Measurements from ENCODE around the gene PANK1.
"Not testable (repeated sequence)": the region's sequence is repeated elsewhere in the genome, so short reads cannot be mapped to it uniquely, and the experiment has no call there.

The PANK1 gene

DNA sequence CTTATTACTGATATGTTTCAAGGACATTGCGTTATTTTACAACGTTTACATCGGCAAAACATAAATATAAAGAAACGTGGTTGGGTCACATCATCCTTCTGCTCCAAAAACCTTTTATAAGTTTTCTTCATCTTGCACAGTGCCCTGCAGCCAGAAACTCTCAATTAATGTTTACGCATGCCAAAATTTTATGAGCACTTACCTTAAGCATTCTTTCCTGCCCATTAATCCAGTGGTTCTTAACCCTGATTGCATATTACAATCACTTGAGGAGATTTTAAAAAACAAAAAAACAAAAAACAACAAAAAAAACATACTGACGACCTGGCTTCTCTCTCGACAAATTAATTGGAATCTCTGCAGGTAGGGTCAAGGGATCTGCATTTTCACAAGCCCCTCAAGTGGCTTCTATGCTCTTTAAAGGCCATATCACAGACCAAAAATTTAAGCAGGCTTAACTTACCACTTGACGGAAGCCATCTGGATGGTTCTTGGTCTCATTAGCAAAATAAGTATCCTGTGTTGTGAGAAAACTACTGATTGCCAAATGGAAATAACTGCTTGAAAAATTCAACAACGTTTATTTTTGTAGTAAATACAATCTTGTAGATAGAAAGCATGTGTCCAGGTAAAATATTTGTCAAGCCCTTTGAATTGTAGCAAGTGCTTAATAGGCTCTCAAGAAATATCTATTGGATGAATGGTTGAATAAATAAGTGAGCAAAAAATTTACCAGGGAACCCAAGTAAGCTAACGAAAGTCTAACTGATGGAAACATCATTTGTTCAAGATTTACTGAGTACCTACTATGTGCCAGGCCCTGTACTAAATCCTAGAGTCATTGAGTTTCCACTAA is 78.7 kb downstream of the PANK1 start:
- DNase-seq = no peak

DNA sequence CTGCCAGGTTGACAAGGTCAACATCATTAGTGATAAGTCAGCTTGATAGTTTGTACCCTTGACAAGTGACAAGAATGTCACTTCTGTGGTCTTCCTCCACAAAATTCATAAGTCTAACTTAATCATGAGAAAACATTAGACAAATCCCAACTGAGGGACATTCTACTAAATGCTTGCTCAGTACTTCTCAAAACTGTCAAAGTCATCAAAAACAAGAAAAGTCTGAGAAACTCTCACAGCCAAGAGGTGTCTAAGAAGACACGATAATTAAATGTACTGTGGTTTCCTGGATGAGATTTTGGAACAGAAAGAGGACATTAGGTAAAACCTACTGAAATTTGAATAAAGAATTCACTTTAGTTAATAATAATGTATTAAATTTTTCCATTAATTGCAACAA is 79.9 kb downstream of the PANK1 start:
- no peak for DNase-seq

DNA sequence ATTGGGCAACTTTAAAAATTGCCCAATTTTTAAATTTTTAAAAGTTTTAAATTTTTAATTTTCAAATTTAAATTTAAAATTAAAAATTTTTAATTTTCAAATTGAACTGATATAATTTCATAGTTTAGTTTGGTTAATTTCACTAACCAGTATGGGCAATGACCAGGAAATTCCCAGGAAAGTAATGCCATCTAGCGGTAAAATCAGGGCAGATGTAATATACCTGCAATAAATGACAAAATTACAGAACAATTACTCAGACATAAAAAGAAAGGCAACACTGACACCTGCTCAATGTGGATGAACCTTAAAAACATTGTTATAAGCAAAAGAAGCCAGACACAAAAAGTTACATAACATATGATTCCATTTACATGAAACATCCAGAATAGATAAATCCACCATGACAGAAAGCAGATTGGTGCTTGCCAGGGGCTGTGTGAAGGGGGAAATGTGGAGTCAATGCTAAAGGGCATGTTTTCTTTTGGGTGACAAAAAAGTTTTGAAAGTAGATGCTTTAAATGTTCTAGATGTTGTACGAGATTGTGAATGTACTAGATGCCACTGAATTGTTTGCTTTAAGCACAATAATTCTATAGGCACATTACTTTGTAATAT is 81.1 kb downstream of the PANK1 start:
- peak; percentile 75 for DNase-seq

DNA sequence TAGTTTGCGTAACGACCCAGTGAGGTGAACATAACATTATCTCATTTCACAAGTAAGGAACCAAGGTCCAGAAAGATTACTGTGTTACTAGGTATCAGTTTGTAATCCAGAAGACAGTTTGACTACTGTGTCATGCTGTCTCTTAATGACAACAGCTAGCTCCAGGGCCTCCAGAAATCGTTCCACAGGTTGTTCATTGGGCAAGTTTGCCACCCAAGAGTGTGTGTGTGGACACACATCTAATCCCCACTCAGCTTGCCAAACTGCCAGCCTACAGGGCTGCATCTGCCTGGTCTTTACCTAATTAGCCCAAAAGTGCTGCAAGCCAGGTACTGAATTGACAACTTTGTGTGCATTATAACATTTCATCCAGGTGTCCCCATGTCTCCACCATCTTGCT is 81.7 kb downstream of the PANK1 start:
- DNase-seq = no peak

DNA sequence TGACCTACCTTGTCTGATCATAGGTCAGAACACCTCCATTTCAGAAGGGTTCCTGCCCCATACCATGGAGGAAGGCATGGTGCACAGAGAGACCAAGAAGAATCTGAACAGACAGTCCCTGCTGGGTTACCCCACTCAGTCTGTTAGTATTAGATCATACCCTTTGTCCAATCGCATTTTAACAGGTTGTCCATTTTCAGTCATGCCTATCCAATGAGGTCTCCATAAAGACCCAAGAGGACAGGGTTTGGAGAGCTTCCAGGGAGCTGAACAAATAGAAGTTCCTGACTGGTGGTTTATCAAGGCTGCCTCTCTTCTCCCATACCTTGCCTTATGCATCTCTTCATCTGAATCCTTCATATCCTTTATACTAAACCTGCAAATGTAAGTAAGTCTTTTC is 88.4 kb downstream of the PANK1 start:
- DNase-seq = no peak

DNA sequence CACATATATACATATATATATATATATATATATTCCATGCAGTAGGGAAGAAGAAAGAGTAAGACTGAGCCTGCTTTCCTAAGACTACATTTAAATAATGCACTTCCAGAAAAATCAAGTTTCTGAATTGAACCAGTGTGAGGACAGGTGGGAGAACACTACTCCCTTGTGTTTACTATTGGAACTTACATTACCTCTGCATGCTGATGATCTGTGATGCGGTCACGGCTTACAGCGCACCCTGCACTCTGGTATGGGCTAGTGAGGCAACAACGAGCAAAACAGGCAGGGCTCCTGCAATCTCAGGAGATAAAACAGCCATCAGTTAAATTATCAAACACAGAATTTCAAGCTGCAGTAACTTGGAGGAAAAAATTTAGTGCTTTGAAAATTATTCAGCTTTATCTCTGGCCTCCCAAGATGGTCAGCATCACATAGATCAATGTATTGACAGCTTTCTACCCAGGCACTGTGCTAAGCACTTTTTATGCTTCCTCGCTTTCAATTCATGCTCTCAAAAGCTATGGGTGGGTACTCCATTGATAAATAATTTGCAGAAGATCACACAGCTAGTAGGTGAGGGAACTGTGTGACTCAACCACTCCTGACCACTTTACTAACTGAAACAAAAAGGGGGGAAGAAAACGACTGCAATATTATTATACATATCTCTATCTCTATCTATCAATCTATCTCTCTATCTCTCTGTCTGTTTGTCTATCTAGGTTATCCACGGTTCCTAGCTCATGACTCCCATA is 89.2 kb downstream of the PANK1 start:
- DNase-seq = no peak

DNA sequence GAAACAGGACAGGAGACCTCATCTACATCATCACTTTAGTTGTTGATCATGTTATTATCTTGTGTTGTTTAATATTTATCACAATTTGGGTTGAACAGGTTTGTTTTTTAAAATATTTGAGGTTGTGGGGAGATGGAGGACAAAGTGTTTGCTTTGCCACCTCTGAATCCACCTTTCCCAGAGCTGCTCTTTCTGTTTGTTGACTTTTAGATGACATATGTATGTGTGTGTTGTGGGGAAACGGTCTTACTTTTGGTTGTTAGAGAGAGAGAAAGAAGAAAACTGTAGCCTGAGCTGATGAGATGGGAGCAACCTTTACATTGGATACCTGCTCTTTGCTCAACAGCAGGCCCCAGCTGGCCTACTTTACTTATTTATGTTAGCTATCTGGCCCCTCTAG is 90.6 kb downstream of the PANK1 start:
- DNase-seq = no peak

DNA sequence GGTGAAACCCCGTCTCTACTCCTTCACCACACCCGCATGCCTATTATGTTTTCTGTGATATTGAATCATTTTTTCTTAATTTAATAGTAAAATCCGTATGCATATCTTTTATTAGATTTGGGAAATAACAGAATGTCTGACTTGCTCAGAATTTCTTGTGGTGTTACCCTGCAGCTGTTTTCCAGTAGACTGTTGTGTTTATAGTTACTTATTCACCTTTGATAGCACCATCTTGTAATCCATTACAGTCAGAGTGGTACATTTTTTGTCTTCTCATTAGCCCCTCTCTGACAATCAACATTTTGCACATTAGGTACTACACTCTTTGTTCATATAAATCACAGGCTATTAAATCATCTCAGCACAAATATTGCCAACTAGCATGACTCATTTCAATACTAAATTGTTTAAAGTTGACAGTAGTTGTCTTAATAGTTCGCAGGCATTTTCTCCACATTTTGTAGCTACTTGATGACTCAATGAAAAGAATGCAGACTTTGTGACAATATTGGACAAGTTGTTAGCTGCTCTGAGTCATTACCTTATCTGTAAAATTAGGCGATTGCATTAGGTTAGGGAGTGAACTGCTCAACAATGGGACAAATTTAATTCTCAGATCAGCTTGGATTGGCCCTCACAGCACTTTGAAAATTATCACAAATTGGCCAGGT is 91.8 kb downstream of the PANK1 start:
- no peak for DNase-seq

DNA sequence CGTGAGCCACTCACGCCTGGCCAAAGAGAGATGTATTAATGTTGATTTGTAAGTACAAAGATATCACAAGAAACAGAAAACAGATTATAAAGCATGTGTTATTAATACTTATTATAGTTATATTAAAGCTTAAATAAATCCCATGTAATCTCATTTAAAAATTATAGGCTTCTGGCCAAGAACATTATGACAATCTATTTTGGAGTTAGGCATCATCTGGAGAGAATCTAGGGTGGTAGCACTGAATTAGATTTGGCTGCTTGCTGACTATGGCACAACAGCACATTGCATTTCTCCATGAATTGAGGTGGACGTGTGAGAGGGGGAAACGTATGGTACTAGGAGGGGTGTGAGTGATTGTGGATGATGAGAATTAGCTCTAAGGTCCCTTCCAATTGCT is 92.8 kb downstream of the PANK1 start:
- no peak for DNase-seq

DNA sequence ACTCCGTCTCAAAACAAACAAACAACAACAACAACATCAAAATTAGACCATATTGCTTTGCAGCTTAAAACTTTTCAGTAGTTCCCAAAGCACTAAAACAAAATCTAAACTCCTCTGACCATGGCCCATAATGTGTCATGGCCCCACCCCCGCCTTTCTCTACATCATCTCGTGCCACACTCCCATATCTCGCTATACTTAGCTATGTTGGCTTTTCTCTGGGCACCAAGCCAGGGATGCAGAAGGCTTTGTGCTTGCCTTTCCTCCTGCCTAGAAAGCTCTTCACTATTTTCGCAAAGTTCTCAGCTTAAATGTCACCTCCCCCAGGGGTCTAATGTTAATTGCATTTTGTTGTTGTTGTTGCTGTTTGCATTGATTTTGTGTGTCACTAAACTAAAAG is 94.5 kb downstream of the PANK1 start:
- DNase-seq = no peak

DNA sequence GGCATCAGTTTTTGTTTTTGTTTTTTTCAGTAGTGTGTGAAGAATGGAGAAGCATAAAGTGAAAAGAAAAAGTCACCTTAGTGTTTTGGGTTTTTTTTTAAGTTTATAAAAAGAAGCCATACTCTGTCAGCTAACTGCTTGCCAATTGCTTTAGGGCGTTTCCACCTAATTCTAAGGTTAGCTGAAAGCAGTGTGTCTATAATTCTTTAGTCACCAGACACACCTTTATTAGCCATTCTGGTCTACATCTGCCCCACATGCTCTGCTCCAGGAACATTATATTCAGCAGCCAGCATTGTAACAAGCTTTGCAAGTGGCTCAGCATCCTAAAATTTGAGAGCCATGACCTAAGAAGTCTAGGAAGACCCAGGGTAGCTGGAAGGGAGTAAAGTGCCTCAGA is 95.5 kb downstream of the PANK1 start:
- no peak for DNase-seq

DNA sequence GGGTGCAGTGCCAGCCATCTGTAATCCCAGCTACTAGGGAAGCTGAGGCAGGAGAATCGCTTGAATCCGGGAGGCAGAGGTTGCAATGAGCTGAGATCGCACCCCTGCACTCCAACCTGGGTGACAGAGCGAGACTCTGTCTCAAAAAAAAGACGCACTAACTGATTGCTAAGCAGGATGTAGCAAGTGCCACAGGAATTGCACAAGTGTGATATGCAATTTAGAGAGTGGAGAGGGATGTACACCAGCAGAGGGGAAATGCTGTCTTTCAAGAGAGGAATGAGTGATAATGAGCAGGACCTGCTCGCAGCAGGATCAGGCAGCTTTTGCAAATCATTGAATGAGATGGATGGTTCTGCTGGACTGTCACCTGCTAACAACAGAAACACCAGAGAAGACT is 96.4 kb downstream of the PANK1 start:
- no peak for DNase-seq

DNA sequence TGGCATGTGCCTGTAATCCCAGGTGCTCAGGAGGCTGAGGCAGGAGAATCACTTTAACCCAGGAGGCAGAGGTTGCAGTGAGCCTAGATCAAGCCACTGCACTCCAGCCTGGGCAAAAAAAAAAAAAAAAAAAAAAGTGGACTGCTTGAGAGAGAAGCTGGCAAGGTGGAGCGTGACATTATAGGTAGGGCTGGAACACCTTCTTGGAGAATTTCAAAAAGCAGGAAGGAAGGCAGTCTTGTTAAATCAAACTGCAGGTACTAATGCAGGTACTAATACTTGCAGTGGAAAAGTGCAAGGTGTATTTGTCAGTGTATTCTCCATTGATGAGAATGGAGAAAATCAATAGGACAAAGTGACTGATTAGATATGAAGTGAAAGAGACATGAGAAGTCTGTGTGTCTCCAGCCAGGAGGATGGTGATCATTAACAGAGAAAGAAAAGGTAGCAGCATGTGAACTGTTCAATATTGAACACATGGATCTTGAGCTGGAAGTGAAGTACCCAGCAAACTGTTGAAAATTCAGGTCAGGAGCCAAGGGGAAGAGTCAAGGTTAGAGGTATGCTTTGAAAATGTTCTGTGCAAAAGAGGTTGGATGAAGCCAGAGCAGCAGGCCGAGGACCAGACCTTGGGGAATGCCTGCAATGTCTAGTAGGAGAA is 97.1 kb downstream of the PANK1 start:
- no peak for DNase-seq

DNA sequence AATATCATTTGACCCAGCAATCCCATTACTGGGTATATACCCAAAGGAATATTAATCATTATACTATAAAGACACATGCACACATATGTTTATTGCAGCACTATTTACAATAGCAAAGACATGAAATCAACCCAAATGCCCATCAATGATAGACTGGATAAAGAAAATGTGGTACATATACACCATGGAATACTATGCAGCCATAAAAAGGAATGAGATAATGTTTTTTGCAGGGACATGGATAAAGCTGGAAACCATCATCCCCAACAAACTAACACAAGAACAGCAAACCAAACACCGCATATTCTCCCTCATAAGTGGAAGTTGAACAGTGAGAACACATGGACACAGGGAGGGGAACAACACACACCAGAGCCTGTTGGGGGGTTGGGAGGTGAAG is 98.4 kb downstream of the PANK1 start:
- not testable (repeated sequence) for DNase-seq

DNA sequence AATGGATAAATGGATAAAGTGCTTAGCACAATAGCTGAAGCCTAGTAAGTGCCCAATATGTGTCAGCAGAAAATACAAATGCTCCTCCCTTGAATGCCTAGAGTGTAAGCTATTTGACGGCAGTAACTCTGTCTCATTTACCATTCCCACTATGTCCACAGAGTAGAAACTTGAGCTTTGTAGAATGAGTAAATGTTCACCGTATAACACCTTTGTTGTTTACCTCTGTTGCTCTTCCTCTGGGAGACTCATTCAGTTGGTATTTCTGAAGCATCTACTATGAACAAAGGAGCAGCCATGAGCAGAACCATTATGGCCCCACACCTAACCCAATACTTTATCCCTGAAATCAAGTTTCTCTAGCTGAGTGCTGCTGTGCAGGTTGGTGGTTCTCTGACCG is 101.2 kb downstream of the PANK1 start:
- no peak for DNase-seq

DNA sequence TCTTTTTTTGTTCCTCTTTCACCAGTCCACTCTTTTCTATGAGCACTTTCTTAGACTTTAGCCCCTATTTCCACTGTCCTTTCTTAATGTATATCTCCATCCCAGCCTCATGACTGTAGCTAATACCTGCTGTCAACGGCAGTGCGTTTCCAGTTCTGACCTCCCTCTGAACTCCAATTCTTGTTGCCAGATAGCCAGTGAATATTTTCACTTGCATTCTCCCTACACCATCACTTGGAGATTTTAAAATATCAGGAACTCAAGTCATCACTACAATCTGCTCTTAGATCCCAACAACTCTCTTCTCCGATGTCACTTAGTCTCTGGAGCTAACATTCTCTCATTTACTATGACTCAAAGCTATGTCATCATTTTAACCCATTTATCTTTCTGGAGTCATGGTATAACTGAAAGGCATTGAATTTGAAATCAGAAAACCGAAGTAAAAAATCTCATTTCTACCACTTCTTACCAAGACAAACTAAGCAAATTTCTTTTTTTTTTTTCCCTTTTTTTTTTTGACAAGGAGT is 104.6 kb downstream of the PANK1 start:
- DNase-seq = no peak

DNA sequence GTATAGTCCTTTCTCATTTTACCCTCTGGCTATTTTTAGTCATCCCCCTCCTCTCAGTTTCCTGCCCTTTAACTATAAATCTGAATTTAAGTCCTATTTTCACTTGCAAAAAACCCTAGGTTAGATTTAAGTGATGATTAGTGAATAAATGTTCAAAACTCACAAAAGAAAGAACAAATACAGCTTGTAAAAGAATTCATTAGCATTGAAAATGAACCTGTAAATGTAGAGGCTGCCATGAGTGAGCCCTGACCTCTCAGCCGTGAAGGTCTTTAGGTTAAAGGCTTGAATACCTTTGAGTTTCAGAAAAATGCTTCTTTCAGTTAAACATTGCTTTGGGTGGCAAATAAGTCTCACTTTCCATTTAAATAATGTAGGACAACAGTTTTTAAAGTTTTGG is 107.7 kb downstream of the PANK1 start:
- DNase-seq = no peak

DNA sequence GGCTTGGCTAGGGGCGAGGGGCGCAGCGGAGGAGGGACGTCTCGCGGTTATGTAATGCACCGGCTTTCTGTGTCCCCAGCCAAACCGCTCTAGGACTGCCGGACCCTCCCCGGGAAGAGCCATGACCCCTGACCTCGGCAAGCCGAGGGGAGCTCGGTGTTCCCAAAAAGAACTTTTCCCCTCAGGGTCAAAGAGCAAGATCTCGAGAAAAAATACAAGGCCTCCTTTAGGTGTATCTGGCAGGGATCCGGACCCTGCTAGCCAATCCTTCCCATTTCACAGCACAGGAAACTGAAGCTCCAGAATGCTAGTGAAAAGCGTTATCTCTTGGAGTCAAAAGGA is 109.1 kb downstream of the PANK1 start:
- DNase-seq = no peak

DNA sequence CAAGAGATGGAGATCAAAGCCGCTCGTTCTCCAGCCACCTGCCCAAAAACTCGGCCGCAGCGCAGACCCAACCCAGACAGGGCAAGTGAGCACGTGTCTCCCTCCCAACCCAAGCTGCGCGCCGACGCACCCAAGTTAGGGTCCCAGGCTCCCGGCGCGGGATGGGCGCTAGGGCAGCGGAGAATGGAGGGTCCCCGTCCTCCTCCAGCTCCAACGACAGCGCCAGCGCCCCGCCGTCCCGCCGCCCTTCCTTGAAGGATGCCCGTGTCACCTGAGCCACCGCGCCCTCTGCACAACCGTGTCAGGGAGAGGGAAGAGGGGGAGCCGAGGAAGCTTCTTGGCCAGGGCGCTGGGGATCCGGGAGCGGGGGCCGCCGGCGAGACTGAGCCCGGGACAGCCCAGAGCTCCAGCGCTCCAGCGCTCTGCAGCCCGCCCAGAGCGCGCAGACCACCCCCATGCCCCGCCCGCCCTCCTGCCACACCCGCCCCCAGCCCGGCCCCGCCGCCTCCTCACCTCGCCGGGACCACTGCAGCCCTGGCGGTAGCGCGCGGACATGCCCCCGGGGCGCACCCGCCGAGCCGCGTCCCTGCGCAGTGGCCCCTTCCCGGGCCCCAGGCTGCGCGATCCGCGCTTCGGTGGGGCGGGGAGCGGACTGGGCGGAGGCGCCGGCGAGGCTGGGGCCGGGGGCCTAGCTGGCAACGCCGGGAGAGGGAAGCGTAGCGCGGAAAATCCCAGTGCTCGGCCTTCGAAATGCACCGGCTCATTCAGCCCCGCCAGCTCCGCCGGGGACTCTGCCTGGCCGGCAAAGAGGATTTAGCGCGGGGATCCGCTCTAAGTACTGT is 109.7 kb downstream of the PANK1 start, which contains the start of gene SLC16A12:
Gene SLC16A12 (minus strand): TSS at position 424 of the 842 bp plus-strand sequence. CDS start 73,016 bp downstream, outside the sequence.
- peak; percentile 80 for DNase-seq

DNA sequence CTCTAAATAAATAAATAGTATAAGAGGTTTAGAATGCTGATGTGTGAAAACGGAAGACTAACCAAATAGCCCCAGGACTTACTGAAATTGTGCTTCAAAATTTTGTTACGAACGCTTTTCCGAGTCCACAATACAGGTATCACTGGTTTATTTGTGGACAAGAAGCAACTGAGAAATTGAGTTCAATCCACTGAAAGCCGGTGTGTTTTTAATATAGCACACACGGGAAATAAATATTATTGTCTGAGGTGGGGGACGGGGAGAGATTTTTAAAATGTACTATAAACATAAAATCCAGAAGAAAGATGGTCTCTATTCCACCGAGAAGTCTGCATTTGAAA is 110.2 kb downstream of the PANK1 start:
- DNase-seq = peak; percentile 56
